ENCODE results near the gene LIPC. TPM values are rescaled to one million over a fixed set of nuclear protein-coding genes. Genes with fewer than 3 reads are reported as not detected.

LIPC gene
- total RNA-seq, 1 donor from 2014 or later, result 0.65 TPM

GRCh38 chr15:58427987-58428386 is 3.8 kb upstream of the LIPC start:
- DNase-seq (no peak), ATAC-seq (ENCODE audit: poor library complexity) (no peak)
- intact Hi-C loops (cut with DNase I), result no loop called here

- DNase-seq, result no peak
- ATAC-seq (ENCODE audit: poor library complexity), result no peak
- intact Hi-C loops (cut with DNase I), result no loop called here
These were observed 1.5 kb upstream of the LIPC start for GRCh38 chr15:58430224-58430787.

DNA sequence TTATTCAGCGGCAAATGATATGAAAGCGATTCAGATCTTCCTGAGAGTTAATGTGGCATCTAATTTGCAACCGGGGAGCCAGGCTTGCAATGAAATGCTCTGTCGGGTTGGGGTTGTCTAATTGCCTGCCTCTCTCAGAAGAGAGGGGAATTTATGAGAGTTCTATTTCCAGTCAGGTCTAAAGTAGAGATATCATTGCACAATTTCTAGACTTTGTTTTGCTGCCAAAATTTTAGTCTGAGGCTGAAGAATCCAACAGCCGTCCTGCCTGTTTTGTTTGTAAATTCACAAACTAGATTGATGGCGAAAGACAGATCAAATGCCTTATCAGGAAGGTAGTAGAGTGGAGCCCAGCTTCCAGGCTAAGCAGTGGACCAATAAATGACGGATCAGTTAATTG is 610 bp downstream of the LIPC start:
- ATAC-seq (ENCODE audit: poor library complexity), result peak; percentile 46
- intact Hi-C loops (cut with DNase I), result no loop called here
- no peak for DNase-seq

DNA sequence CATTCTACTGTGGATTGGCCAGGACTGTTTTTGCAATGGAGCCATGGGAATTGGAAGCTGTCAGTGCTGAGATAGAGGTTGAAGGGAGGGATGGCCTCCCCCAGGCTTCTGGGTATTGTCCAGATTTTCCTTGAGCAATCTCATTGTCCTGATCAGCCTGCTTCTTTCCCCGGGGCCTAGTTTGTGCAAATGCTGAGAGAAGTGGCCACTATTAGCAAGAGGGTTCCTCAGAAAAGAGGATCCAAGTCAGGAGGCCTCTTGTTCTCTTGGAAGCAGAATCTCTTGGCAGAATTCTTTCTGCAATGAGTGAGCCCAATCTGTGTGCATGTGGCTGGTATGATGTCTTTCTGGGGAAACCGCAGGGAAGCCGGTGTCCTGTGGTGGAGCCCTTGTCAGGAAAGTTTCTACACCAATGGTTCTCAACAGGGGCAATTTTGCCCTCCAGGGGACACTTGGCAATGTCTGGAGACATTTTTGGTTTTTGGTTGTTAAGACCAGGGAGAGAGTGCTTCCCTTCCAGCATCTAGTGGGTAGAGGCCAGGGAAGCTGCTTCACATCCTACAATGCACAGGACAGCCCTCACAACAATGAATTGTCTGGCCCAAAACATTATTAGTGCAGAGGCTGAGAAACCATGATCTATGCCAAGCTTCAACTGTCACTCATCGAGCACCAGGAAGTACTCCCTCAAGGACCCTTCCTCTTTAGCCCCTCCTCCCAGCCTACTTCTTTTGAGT is 2.0 kb downstream of the LIPC start:
- no peak for DNase-seq
- peak; percentile 46 for ATAC-seq (ENCODE audit: poor library complexity)
- intact Hi-C loops (cut with DNase I), result no loop called here

DNA sequence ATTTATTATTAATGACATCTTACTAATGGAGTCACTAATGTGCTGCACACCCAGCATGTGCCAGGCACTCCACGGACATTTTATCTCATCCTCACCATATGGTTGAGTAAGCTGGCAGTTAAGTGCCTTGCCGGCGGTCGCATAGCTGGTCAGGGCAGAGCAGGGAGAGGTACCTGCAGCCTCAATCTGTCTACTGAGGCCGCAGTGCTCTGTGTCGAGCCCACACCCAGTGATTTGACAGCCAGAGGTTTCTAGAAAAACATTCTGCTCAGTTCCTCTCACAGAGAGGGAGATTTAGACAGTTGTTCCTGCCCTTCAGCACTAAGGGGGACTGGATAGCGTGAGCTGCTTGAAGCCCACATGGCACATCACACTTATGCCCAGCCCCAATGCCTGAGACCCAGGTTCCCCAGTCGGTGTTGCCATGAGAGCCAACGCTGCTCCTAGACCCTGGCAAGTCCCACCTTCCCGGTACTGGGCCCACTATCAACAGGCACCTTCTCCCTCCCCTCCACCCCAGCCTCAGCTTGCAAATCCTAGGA is 2.6 kb downstream of the LIPC start:
- no peak for ATAC-seq (ENCODE audit: poor library complexity)
- DNase-seq, result no peak
- intact Hi-C loops (cut with DNase I), result no loop called here

GRCh38 chr15:58436552-58436951 is 4.8 kb downstream of the LIPC start:
- no peak for DNase-seq
- intact Hi-C loops (cut with DNase I), result no loop called here
- no peak for ATAC-seq (ENCODE audit: poor library complexity)

DNA sequence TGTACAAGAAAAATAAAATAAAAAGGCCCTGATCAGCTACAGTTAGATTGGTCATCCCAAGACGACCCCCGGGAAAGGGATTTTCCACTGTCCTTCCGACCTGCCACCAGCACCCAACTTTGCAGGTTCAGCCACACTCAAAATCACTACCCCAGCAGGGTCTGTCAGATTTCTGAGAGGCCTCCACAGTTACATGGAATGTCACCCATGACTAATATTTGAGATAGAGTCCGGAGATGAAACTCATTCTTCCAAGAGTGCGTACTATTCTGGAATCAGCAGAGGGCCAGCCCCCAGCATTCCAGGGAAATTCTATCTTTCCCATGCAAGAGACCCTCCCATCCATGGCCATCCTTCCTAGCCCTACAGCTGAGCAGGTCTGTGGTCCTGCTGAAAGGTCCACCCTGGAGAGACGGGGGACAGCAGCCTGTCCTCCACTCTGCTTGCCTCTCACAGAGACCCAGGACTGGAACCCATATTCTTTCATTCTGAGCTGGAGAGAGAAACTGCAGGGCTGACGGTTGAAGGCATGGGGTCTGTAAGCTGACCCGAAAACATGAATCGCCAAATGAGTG is 5.8 kb downstream of the LIPC start:
- intact Hi-C loops (cut with DNase I), result no loop called here
- DNase-seq, result no peak
- ATAC-seq (ENCODE audit: poor library complexity), result no peak

DNA sequence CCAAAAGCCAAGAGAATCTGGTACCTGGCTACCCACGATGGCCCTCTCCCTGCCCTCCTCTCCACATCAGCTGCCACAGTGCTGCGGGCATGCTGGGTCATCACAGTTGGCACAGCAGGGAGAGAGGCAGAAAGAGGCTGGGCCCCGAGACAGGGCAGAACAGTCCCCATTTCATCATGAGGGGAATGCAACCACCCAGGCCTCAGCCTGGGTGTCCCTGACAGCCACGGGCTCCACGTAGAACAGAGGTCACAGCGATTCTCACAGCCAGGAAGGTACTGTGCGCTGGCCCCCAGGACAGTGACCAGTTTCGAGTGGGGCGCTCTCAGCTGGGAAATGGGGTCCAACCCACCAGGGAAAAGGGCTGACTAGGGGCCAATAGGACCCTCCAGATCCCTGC is 6.3 kb downstream of the LIPC start:
- no peak for DNase-seq
- ATAC-seq (ENCODE audit: poor library complexity), result no peak
- intact Hi-C loops (cut with DNase I), result no loop called here

DNA sequence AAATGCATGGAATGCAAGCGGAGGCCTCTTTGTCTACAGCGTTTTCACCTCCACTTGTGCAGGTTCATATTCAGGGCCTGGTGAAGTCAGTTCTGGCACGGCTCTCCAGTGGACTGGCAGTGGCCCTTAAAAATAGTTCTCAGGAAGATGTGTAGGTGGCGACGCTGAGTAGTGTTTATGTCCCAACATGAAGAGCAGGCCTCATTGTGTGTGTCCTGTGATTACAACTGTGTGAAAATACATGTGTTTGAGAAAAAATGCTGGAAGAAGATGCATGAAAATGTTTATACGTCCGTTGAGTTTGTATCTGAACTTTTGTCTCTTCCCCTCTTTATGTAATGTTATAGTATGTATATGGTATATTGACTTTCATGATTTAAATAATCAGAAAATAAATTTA is 7.2 kb downstream of the LIPC start:
- intact Hi-C loops (cut with DNase I), result no loop called here
- peak; percentile 82 for ATAC-seq (ENCODE audit: poor library complexity)
- DNase-seq, result peak; percentile 64

DNA sequence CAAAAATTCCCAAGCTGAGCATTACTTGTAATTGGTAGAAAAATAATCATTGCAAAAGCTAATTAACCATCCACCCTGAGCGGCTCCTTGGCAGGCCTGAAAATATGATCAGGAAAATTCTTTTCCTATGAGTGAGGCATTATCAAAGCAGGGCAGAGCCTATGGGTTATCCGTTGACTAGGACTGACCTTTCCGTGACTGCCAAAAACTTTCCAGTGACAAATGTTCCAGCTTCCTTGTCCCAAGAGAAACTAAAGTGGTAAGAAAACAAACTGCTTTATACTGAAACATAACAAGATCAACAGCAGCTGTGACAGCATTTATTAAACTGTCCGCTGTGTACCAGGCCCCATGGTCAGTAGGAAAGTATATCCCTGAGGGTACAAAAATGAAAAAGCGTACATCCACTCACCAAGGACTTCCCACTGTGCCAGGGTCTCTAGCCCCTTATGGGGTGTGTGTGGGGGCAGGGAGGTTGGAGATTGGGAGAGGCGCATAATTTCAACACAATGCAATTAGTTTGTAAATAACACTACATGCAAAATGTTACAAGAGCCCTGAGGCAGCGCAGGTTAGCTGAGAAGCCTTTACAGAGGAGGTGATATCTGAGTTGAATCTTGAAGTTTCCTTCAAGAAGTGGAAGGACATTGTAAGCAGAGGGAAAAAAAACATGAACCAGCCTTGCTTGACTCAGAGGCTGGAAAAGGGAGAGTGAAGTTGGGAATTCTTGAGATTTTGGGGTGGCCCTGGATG is 8.5 kb downstream of the LIPC start:
- DNase-seq (no peak), ATAC-seq (ENCODE audit: poor library complexity) (peak; percentile 85)
- intact Hi-C loops (cut with DNase I), result no loop called here

DNA sequence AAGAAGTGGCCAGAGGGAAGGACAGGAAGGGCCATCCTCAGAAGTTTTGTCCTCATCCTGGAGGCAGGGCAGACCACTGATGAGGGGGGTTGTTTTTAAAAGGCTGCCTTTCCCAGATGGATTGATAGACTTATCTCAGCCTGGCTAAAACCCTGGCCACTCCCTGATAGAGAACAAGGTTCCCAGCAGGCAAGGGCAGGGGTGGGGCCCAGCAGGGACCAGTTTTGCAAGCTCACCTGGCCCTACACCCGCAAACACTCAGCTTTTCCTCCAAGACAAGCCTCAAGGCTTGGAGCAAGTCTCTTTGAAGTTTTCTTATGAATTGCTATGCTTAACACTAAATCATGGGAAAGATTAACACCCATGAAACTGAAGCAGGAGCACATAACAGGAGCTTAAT is 9.1 kb downstream of the LIPC start:
- intact Hi-C loops (cut with DNase I), result no loop called here
- ATAC-seq (ENCODE audit: poor library complexity) (peak; percentile 3), DNase-seq (no peak)

- no peak for DNase-seq
- intact Hi-C loops (cut with DNase I), result no loop called here
- ATAC-seq (ENCODE audit: poor library complexity), result no peak
These were observed 9.7 kb downstream of the LIPC start for GRCh38 chr15:58441376-58442070.

DNA sequence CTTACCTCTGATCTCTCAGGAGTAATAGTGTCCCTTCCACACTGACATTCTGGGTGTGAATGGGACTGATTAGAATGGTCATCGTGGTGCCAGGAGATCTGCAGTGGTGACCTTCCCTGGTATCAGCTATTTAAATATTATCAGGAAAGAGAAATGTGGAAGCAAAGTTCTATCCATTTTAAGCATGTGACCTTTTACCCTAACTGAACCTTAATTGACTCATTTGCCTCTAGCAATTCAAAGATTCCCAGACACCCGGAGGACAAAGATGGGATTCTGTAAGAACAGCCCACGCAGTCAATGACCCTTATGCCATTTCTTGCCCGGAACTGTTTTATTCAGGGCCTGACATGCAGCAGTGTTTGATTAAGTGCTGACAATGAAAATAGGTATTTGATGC is 10.3 kb downstream of the LIPC start:
- intact Hi-C loops (cut with DNase I), result no loop called here

DNA sequence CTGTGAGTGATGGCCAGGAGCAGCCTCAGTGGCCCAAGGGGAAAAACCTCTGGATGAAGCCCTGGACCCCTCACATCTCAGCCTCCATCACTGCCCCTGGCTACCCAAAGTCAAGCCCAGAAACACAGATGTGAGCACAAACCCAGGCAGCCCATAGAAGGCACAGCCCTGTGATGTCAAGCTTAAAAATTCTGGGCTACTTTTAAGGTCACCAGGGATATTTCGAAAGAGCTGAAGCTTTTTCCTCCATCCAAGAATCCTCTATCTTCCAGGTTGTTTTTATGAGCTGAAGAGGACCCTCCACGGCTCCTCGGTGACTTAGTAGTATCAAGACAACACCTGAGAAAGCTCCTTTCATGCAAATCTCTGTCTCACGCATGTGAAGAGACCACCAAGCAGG is 11.5 kb downstream of the LIPC start:
- intact Hi-C loops (cut with DNase I), result no loop called here
- ATAC-seq (ENCODE audit: poor library complexity), result no peak

More for the DNA sequence above, 10.3 kb downstream of the LIPC start:
- ATAC-seq (ENCODE audit: poor library complexity) (no peak), DNase-seq (no peak)

DNA sequence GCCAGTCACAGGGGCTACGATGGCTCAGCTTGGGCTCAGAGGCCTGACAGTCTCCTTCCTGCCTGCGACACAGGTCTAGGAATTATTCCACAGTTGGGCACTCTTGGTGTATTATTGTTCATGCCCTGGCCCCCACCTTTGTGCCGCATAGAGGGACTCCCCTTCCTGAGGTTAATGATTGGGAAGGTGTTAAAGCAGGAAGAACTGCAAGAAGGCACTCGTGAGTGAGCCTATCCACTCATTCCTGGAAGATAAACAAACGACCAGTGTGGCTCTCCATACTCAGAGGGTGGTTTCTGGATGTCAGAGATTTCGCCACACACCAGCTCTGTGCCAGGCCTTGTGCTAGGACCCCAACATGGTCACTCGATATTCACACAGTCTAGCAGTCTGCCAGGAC is 12.3 kb downstream of the LIPC start:
- DNase-seq (no peak), ATAC-seq (ENCODE audit: poor library complexity) (no peak)
- intact Hi-C loops (cut with DNase I), result no loop called here

More for the DNA sequence above, 11.5 kb downstream of the LIPC start:
- DNase-seq, result no peak

- ATAC-seq (ENCODE audit: poor library complexity), result no peak
- intact Hi-C loops (cut with DNase I), result no loop called here
These were observed 13.0 kb downstream of the LIPC start for GRCh38 chr15:58444658-58445332.

DNA sequence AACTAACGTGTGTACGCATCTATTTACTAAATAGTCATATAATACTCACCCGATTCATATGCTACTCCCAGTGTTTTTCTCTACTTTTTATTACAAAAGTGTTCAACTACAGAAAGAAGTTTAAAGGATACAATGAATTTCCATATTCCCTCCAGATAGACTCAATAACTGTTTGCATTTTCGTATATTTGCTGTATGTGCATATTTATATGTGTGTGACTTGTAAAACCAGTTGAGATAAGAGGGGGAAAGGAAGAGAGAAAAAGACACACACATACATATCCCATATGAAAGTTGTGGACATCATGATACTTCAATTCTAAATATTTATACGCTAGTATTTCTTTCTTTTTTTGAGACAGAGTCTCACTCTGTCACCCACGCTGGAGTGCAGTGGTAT is 14.1 kb downstream of the LIPC start:
- intact Hi-C loops (cut with DNase I), result no loop called here
- ATAC-seq (ENCODE audit: poor library complexity), result no peak
- no peak for DNase-seq

More at GRCh38 chr15:58444658-58445332, 13.0 kb downstream of the LIPC start:
- peak; percentile 49 for DNase-seq

- no peak for ATAC-seq (ENCODE audit: poor library complexity)
- intact Hi-C loops (cut with DNase I), result no loop called here
- no peak for DNase-seq
These were observed 14.7 kb downstream of the LIPC start for GRCh38 chr15:58446521-58446920.
